IMR-90 (cell line): ENCODE data around the gene EIF1AX. TPM values are rescaled to one million over a fixed set of nuclear protein-coding genes. Genes with fewer than 3 reads are reported as not detected.

Experiments
- ATAC-seq: fragments of 200-7000 bp; cut with Tn5 transposase; 2 replicates; pipeline ENCODE4 v1.9.1; 2020; ENCODE audit warnings: low read depth, mild to moderate bottlenecking, moderate library complexity
- BruUV-seq: library from RNA; stranded (reverse); fragments of 400-500 nt; replicated peaks from 2 replicates; lab custom pipeline; 2021; lab: Mats Ljungman, UMichigan
- CTCF ChIA-PET: fragments of 300-600 bp; formaldehyde crosslinking; extraction: SDS; loops from one replicate; lab custom pipeline; 2021; ENCODE audit warnings: antibody characterized with exemption; lab: Yijun Ruan, JAX
- POLR2A ChIA-PET: fragments of 300-600 bp; sonication (Branson Sonifier 250); formaldehyde crosslinking; loops from one replicate; lab custom pipeline; 2022; ENCODE audit warnings: antibody characterized with exemption; ENCODE audit not compliant: unreplicated experiment; lab: Charles Lee
- DNase-seq: peaks from one replicate; pipeline ENCODE4 v3.0.0; 2013
- H2AFZ ChIP-seq: replicated peaks from 2 replicates; pipeline ENCODE3; 2013; ENCODE audit warnings: low read length, mild to moderate bottlenecking; ENCODE audit not compliant: poor library complexity
- H2AK5ac ChIP-seq: 2 replicates; pipeline ENCODE4 v1.6.1; 2013; ENCODE audit warnings: low read depth, low read length, inconsistent platforms
- H2AK9ac ChIP-seq: replicated peaks from 2 replicates; pipeline ENCODE3; 2013; ENCODE audit warnings: mild to moderate bottlenecking, low read depth, low read length, moderate library complexity; ENCODE audit not compliant: poor library complexity
- H2BK120ac ChIP-seq: 2 replicates; pipeline ENCODE4 v1.6.1; 2013; ENCODE audit warnings: low read depth, low read length, inconsistent platforms
- H2BK15ac ChIP-seq: 3 replicates; pipeline ENCODE4 v1.6.1; 2013; ENCODE audit warnings: low read depth, low read length, inconsistent platforms
- H2BK20ac ChIP-seq: 2 replicates; pipeline ENCODE4 v1.6.1; 2013; ENCODE audit warnings: low read depth, mild to moderate bottlenecking, inconsistent platforms, low read length, moderate library complexity
- H2BK5ac ChIP-seq: 2 replicates; pipeline ENCODE4 v1.6.1; 2013; ENCODE audit warnings: mild to moderate bottlenecking, low read depth, low read length, inconsistent platforms; ENCODE audit not compliant: poor library complexity, severe bottlenecking
- H3K14ac ChIP-seq: replicated peaks from 2 replicates; pipeline ENCODE4 v1.6.1; 2013; ENCODE audit warnings: low read depth, low read length, inconsistent platforms
- H3K18ac ChIP-seq: 2 replicates; pipeline ENCODE4 v1.6.1; 2013; ENCODE audit warnings: low read depth, low read length, control low read depth
- H3K23ac ChIP-seq: 2 replicates; pipeline ENCODE4 v1.6.1; 2013; ENCODE audit warnings: low read depth, low read length, inconsistent platforms
- H3K27ac ChIP-seq: 2 replicates; pipeline ENCODE4 v1.5.1; 2013; ENCODE audit warnings: mild to moderate bottlenecking, control low read depth, low read length; ENCODE audit not compliant: insufficient read depth
- H3K27me3 ChIP-seq: 2 replicates; pipeline ENCODE4 v1.6.1; 2013; ENCODE audit warnings: low read length; ENCODE audit not compliant: control insufficient read depth, insufficient read depth
- H3K36me3 ChIP-seq: 2 replicates; pipeline ENCODE4 v1.6.1; 2013; ENCODE audit warnings: low read length, mixed read lengths; ENCODE audit not compliant: control insufficient read depth, insufficient read depth
- H3K4ac ChIP-seq: 2 replicates; pipeline ENCODE4 v1.6.1; 2013; ENCODE audit warnings: low read depth, low read length, inconsistent platforms
- H3K4me1 ChIP-seq: 2 replicates; pipeline ENCODE4 v1.6.1; 2013; ENCODE audit warnings: low read length, mixed read lengths; ENCODE audit not compliant: control insufficient read depth, insufficient read depth
- H3K4me2 ChIP-seq: 2 replicates; pipeline ENCODE4 v1.6.1; 2013; ENCODE audit warnings: low read depth, mild to moderate bottlenecking, control low read depth, low read length, moderate library complexity
- H3K4me3 ChIP-seq: 2 replicates; pipeline ENCODE4 v1.5.1; 2013; ENCODE audit warnings: low read depth, mild to moderate bottlenecking, control low read depth, low read length, moderate library complexity; ENCODE audit not compliant: insufficient read depth
- H3K56ac ChIP-seq: 2 replicates; pipeline ENCODE4 v1.6.1; 2013; ENCODE audit warnings: low read length, inconsistent platforms; ENCODE audit not compliant: insufficient read depth; ENCODE audit errors: extremely low read depth
- H3K79me1 ChIP-seq, 2 experiments: 2 replicates each; pipeline ENCODE4 v1.6.1; 2013; ENCODE audit warnings: low read length in 2 of 2, inconsistent platforms in 1 of 2, low read depth in 1 of 2
- H3K9ac ChIP-seq: 2 replicates; pipeline ENCODE4 v1.6.1; 2013; ENCODE audit warnings: low read depth, low read length, control low read depth
- H3K9me1 ChIP-seq: 2 replicates; pipeline ENCODE4 v1.6.1; 2013; ENCODE audit warnings: low read length, inconsistent platforms; ENCODE audit not compliant: insufficient read depth
- H3K9me3 ChIP-seq: 2 replicates; pipeline ENCODE4 v1.6.1; 2013; ENCODE audit warnings: low read length; ENCODE audit not compliant: control insufficient read depth, insufficient read depth
- H4K20me1 ChIP-seq: 2 replicates; pipeline ENCODE4 v1.6.1; 2013; ENCODE audit warnings: low read length, inconsistent platforms; ENCODE audit not compliant: insufficient read depth
- H4K5ac ChIP-seq: 2 replicates; pipeline ENCODE4 v1.6.1; 2013; ENCODE audit warnings: mild to moderate bottlenecking, low read depth, low read length, control low read depth
- H4K8ac ChIP-seq, 2 experiments: 2 replicates each; pipeline ENCODE4 v1.6.1; 2013; ENCODE audit warnings: low read depth in 2 of 2, low read length in 2 of 2, control low read depth in 1 of 2, inconsistent platforms in 1 of 2
- H4K91ac ChIP-seq: 2 replicates; pipeline ENCODE4 v1.6.1; 2013; ENCODE audit warnings: low read depth, low read length, inconsistent platforms; ENCODE audit not compliant: insufficient read depth
- BHLHE40 ChIP-seq: fragments of 150-350 bp; IDR thresholded peaks from 2 replicates; pipeline ENCODE4 v1.6.1; 2016; ENCODE audit warnings: mild to moderate bottlenecking, low read depth, low read length
- CEBPB ChIP-seq: IDR thresholded peaks from 2 replicates; pipeline ENCODE4 v1.6.1; 2012; ENCODE audit warnings: low read depth, low read length, improper control_type of control experiment
- CHD1 ChIP-seq: IDR thresholded peaks from 2 replicates; pipeline ENCODE4 v1.6.1; 2012; ENCODE audit warnings: low read depth, low read length, improper control_type of control experiment
- CTCF ChIP-seq: conservative IDR thresholded peaks from 2 replicates; pipeline ENCODE4 v1.5.1; 2012; ENCODE audit warnings: mild to moderate bottlenecking, low read depth, low read length, improper control_type of control experiment
- FOS ChIP-seq: fragments of 150-350 bp; IDR thresholded peaks from 2 replicates; pipeline ENCODE4 v1.6.1; 2016; ENCODE audit warnings: low read depth, low read length
- MAFK ChIP-seq: IDR thresholded peaks from 2 replicates; pipeline ENCODE4 v1.6.1; 2012; ENCODE audit warnings: low read depth, low read length, improper control_type of control experiment
- MAZ ChIP-seq: IDR thresholded peaks from 2 replicates; pipeline ENCODE4 v1.6.1; 2012; ENCODE audit warnings: low read depth, mild to moderate bottlenecking, low read length, improper control_type of control experiment, moderate library complexity, borderline replicate concordance
- POLR2A ChIP-seq: IDR thresholded peaks from 2 replicates; pipeline ENCODE4 v1.6.1; 2012; ENCODE audit warnings: mild to moderate bottlenecking, low read depth, low read length
- RAD21 ChIP-seq: IDR thresholded peaks from 2 replicates; pipeline ENCODE4 v1.6.1; 2012; ENCODE audit warnings: low read length, improper control_type of control experiment
- RCOR1 ChIP-seq: IDR thresholded peaks from 2 replicates; pipeline ENCODE4 v1.6.1; 2012; ENCODE audit warnings: mild to moderate bottlenecking, low read length, improper control_type of control experiment; ENCODE audit not compliant: insufficient replicate concordance
- RFX5 ChIP-seq: IDR thresholded peaks from 2 replicates; pipeline ENCODE4 v1.8.0; 2012; ENCODE audit warnings: low read depth, mild to moderate bottlenecking, low read length, moderate library complexity
- SMC3 ChIP-seq: fragments of 150-350 bp; IDR thresholded peaks from 2 replicates; pipeline ENCODE4 v1.6.1; 2016; ENCODE audit warnings: low read depth, mild to moderate bottlenecking, antibody characterized with exemption, low read length, moderate library complexity
- USF2 ChIP-seq: fragments of 150-350 bp; IDR thresholded peaks from 2 replicates; pipeline ENCODE4 v1.6.1; 2017; ENCODE audit warnings: mild to moderate bottlenecking, antibody characterized with exemption, low read length, low read depth
- WGBS, 2 experiments: methylation state at CpG; one replicate each; pipeline versions ENCODE4 v1.1.5 to v1.1.7; 2013; ENCODE audit warnings: missing lambda C conversion rate in 2 of 2; ENCODE audit not compliant: insufficient read length in 1 of 2; ENCODE audit errors: extremely low coverage in 2 of 2; 5-methylcytosine and 5-hydroxymethylcytosine counted together
- dilution Hi-C: fragments of 300-500 bp; cut with HindIII; formaldehyde crosslinking; loops from one replicate; pipeline ENCODE4 v1.14.3; 2018; ENCODE audit warnings: low sequenced_read_pairs; ENCODE audit not compliant: unreplicated experiment
- in situ Hi-C: fragments of 300-500 bp; cut with MboI; formaldehyde crosslinking; loops from 3 replicates; pipeline ENCODE4 v1.14.3; 2019; ENCODE audit warnings: low sequenced_read_pairs, inconsistent platforms, mixed read lengths
- intact Hi-C: fragments of 100-400 bp; cut with micrococcal nuclease; formaldehyde crosslinking; loops from 2 replicates; pipeline ENCODE4 v1.10.0; 2022
- polyA plus RNA-seq, 3 experiments: library from polyadenylated mRNA; depleted of rRNA; stranded (reverse); fragments of >200 nt; gene quantifications; 2 replicates each; pipeline ENCODE4 v1.2.3, GENCODE V29; 2012; ENCODE audit warnings: low replicate concordance in 1 of 3
- total RNA-seq: library from RNA; depleted of rRNA; stranded (reverse); fragments of >200 nt; gene quantifications from 2 replicates; pipeline ENCODE4 v1.2.3, GENCODE V29; 2012

The EIF1AX gene
- total and polyA plus RNA-seq, 2 of the 4 experiments (the other 2 are of a cell fraction), result 12.2 to 44.5 TPM

- H3K27me3 ChIP-seq, result peaks cover 16% of the 10 kb centered on the region
- no peak overlapping the region for H3K4me2 ChIP-seq
- no peak overlapping the region for H3K27ac ChIP-seq
- H2AFZ ChIP-seq, result no peak overlapping the region
- no peak overlapping the region for H4K91ac ChIP-seq
- H3K56ac ChIP-seq, result no peak overlapping the region
- H2BK120ac ChIP-seq, result no peak overlapping the region
- H4K5ac ChIP-seq, result no peak overlapping the region
- no peak overlapping the region for H2AK5ac ChIP-seq
- no peak overlapping the region for H2BK5ac ChIP-seq
- H3K36me3 ChIP-seq, result no peaks in the 10 kb centered on the region
- ChIA-PET CTCF (no interaction called here), POLR2A (no interaction called here)
- intact Hi-C loops, result no loop called here
- no peak overlapping the region for H2AK9ac ChIP-seq
- dilution Hi-C loops, result no loop called here
- H3K4ac ChIP-seq, result no peak overlapping the region
- no peaks in the 10 kb centered on the region for H3K4me1 ChIP-seq
- no peak overlapping the region for H3K14ac ChIP-seq
- no CpG with 5 or more reads among the region's 3 CpGs for WGBS, 2 experiments
- H3K9me1 ChIP-seq, result no peaks in the 10 kb centered on the region
- BruUV-seq, result no TSS peak
- no peak overlapping the region for H3K18ac ChIP-seq
- no peak overlapping the region for H2BK20ac ChIP-seq
- in situ Hi-C loops, result no loop called here
- no peak overlapping the region for H4K8ac ChIP-seq
- H4K20me1 ChIP-seq, result no peaks in the 10 kb centered on the region
- H3K23ac ChIP-seq, result no peak overlapping the region
- DNase-seq (no peak), ATAC-seq (no peak)
- H3K9me3 ChIP-seq, result no peaks in the 10 kb centered on the region
- no peak overlapping the region for H3K4me3 ChIP-seq
- H3K79me1 ChIP-seq, result no peaks in the 10 kb centered on the region
- no peak overlapping the region for H2BK15ac ChIP-seq
- no peak overlapping the region for H3K9ac ChIP-seq
- TF ChIP-seq RFX5, result no peak
- no peak for TF ChIP-seq CTCF
- TF ChIP-seq SMC3, result no peak
- no peak for TF ChIP-seq CHD1
- no peak for TF ChIP-seq CEBPB
- TF ChIP-seq POLR2A, result no peak
- TF ChIP-seq RCOR1, result no peak
- TF ChIP-seq MAZ, result no peak
- no peak for TF ChIP-seq BHLHE40
- no peak for TF ChIP-seq FOS
- TF ChIP-seq RAD21, result no peak
- no peak for TF ChIP-seq USF2
- TF ChIP-seq MAFK, result no peak
These were observed 50.1 kb downstream of the EIF1AX start for GRCh38 chrX:20091499-20091898.
